HT-29 (cell line): ENCODE data around the gene YEATS2. TPM values are rescaled to one million over a fixed set of nuclear protein-coding genes. Genes with fewer than 3 reads are reported as not detected.

Experiments
- DNase-seq: peaks from one replicate; pipeline ENCODE4 v3.0.0-alpha.2; 2015; ENCODE audit warnings: low spot score
- total RNA-seq: library from RNA; depleted of rRNA; stranded (reverse); fragments of >200 nt; shearing (Covaris generic); gene quantifications from 2 replicates; pipeline ENCODE4 v1.2.3, GENCODE V29; 2014; rRNA removed

Gene YEATS2
- total RNA-seq, 1 experiment from 2014 or later = 16.1 TPM

DNA sequence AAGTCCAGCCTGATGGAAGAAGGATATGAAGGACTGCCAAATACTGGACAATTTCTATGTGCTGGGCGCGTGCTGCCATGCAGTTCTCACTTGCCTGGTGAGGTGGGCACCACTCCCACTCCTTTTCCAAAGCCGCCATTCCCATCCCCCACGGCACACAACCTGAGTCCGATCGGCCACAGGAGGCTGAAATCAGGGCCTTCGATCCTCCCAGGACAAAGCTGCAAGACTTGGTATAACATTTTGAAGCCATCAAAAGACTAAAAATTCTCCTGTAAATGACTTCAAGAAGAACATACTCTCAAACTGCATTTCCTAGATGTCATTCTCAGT is 130.9 kb downstream of the YEATS2 start:
- DNase-seq = no peak

GRCh38 chr3:183829466-183829865 is 131.9 kb downstream of the YEATS2 start:
- DNase-seq = no peak

- no peak for DNase-seq
These were observed 132.6 kb downstream of the YEATS2 start for GRCh38 chr3:183830187-183830586.

DNA sequence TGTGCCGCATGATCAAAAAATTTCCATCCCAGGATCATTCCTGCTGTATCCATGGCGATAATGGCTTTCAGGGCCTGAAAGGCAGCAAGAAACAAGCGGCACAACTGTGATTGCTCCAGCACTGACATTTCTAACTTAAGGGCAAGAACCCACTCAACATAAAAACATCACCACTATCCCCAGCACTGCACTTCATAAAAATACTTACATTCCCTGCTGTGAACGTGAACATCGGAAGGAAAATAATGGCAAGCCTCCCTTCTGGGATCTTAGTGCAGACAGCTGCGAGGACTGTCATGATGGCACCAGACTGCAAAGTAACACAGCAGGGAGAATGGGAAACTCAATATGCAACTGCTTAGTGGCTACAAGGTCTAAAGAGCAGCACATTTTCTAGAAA is 135.9 kb downstream of the YEATS2 start:
- no peak for DNase-seq

DNA sequence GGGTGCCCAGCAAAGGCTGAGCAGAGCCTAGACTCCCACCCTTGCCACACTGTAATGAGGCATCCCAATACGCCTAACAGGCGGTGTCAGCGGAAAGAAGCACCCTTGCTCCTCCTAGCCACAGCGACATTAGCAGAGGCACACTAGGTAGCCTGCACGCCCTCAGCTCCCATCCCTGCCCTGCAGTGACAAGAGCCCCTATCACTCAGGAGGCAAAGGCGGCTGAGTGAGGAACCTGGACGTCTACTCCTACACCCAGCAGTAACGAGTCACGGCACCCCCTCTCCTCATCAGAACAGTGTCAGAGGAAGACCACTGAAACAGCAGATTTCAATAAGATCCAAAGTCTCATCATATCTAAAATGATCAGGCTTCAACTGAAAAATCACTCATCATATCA is 139.8 kb downstream of the YEATS2 start:
- no peak for DNase-seq

DNA sequence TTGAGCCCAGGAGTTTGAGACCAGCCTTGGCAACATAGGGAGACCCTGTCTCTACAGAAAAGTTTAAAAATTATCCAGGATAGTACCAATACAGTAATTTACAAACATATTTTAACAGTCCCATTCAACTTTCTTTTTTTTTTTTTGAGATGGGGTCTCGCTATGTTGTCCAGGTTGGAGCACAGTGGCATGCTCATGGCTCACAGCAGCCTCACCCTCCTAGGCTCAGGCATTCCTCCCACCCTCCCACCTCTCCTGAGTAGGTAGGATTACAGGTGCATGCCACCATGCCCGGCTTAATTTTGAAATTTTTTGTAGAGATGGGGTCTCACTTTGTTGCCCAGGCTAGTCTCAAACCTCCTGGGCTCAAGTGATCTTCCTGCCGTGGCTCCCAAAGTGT is 140.3 kb downstream of the YEATS2 start:
- DNase-seq = no peak

DNA sequence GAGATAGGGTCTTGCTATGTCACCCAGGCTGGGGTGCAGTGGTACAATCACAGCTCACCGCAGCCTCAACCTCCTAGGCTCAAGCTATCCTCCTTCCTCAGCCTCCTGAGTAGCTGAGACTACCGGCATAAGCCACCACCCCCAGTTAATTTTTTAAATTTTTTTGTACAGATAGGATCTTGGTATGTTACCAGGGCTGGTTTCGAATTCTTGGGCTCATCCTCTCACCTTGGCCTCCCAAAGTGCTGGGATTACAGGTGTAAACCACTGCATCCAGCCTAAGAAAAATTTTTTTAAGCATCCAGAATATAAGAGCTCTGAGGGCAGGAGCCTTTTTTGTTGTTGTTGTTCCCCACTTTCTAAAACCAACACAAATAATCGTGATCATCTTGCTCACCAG is 142.2 kb downstream of the YEATS2 start:
- no peak for DNase-seq

GRCh38 chr3:183844606-183845005 is 147.0 kb downstream of the YEATS2 start:
- peak; percentile 17 for DNase-seq

DNA sequence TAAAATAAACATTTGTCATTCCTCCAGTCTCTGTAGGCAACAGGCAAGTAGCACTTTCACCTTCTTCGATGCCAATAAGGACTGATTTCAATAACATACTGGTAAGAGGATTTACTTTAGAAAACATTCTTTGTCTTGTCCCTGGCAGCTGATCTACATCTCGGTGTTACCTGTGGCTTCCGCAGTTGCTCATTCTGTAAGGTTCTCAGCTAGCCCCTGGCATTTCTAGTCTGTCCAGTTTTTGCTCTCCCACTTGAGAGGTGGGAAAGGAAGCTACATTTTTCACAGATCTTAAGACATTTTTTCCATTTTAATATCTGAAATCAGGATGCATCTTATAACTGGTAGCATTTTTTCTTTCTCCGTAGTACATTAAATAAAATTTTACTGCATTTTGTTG is 147.5 kb downstream of the YEATS2 start:
- peak; percentile 16 for DNase-seq

- peak; percentile 53 for DNase-seq
These were observed 148.2 kb downstream of the YEATS2 start for GRCh38 chr3:183845608-183846288.

GRCh38 chr3:183854318-183855035 is 156.9 kb downstream of the YEATS2 start:
- no peak for DNase-seq

- no peak for DNase-seq
These were observed 160.3 kb downstream of the YEATS2 start for GRCh38 chr3:183857863-183858262.

Other genes with a start within 250 kb of the YEATS2 start
- gene KLHL6, start 142.1 kb upstream of the YEATS2 start, total RNA-seq = not detected in 2 replicates
- 10.6 and 18.7 TPM in 2 replicates for gene KLHL24, start 62.2 kb upstream of the YEATS2 start, total RNA-seq
- gene MAP6D1, start 127.8 kb downstream of the YEATS2 start, total RNA-seq = 5.4 and 10.4 TPM in 2 replicates
- gene PARL, start 187.1 kb downstream of the YEATS2 start, total RNA-seq = 45.2 and 45.9 TPM in 2 replicates